Measurements from ENCODE around the gene PTPRE. TPM values are rescaled to one million over a fixed set of nuclear protein-coding genes. Genes with fewer than 3 reads are reported as not detected.

PTPRE gene
- total RNA-seq, 1 donor from 2014 or later = 5.4 TPM

GRCh38 chr10:128018236-128018635 is 111.3 kb downstream of the PTPRE start:
- no peak for DNase-seq (ENCODE audit: low read depth)
- no peak for TF ChIP-seq CTCF (conservative IDR thresholded peaks at IDR 0.05; ENCODE audit: low read depth, low read length)
- H3K4me3 ChIP-seq (ENCODE audit: low read depth, low read length) = no peak overlapping the region

- no peak for DNase-seq (ENCODE audit: low read depth)
- TF ChIP-seq CTCF (conservative IDR thresholded peaks at IDR 0.05; ENCODE audit: low read depth, low read length) = no peak
- no peak overlapping the region for H3K4me3 ChIP-seq (ENCODE audit: low read depth, low read length)
These were observed 111.8 kb downstream of the PTPRE start for GRCh38 chr10:128018691-128019090.

- DNase-seq (ENCODE audit: low read depth) = no peak
- no peak overlapping the region for H3K4me3 ChIP-seq (ENCODE audit: low read depth, low read length)
- TF ChIP-seq CTCF (conservative IDR thresholded peaks at IDR 0.05; ENCODE audit: low read depth, low read length) = no peak
These were observed 115.6 kb downstream of the PTPRE start for GRCh38 chr10:128022261-128023196.

- H3K4me3 ChIP-seq (ENCODE audit: low read depth, low read length) = no peak overlapping the region
- no peak for DNase-seq (ENCODE audit: low read depth)
- no peak for TF ChIP-seq CTCF (conservative IDR thresholded peaks at IDR 0.05; ENCODE audit: low read depth, low read length)
These were observed 117.5 kb downstream of the PTPRE start for GRCh38 chr10:128024426-128024825.

GRCh38 chr10:128025437-128025836 is 118.5 kb downstream of the PTPRE start:
- TF ChIP-seq CTCF (conservative IDR thresholded peaks at IDR 0.05; ENCODE audit: low read depth, low read length) = no peak
- no peak for DNase-seq (ENCODE audit: low read depth)
- no peak overlapping the region for H3K4me3 ChIP-seq (ENCODE audit: low read depth, low read length)

- TF ChIP-seq CTCF (conservative IDR thresholded peaks at IDR 0.05; ENCODE audit: low read depth, low read length) = no peak
- no peak for DNase-seq (ENCODE audit: low read depth)
- H3K4me3 ChIP-seq (ENCODE audit: low read depth, low read length) = no peak overlapping the region
These were observed 119.0 kb downstream of the PTPRE start for GRCh38 chr10:128025951-128026350.
